Keratinocyte (primary cell): ENCODE data around the gene RALY. TPM values are rescaled to one million over a fixed set of nuclear protein-coding genes. Genes with fewer than 3 reads are reported as not detected.

ENCODE experiments used
- DNase-seq: peaks from one replicate; pipeline ENCODE4 v3.0.0-alpha.2; 2011; ENCODE audit warnings: low read depth, missing footprints, low spot score
- FAIRE-seq: peaks from 2 replicates; lab custom pipeline; 2011; peaks lifted over from hg19 to GRCh38; lab: Jason Lieb, UNC
- H2AFZ ChIP-seq: 2 replicates; pipeline ENCODE4 v1.6.0; 2012; ENCODE audit warnings: low read length, control low read depth, inconsistent platforms; ENCODE audit not compliant: control insufficient read depth
- H3K27ac ChIP-seq: 2 replicates; pipeline ENCODE4 v1.5.1; 2011; ENCODE audit warnings: low read length; ENCODE audit not compliant: control insufficient read depth, insufficient read depth
- H3K27me3 ChIP-seq: 3 replicates; pipeline ENCODE4 v1.6.0; 2011; ENCODE audit warnings: low read length; ENCODE audit not compliant: control insufficient read depth, insufficient read depth; ENCODE audit errors: extremely low read depth
- H3K36me3 ChIP-seq, 2 experiments: 2 replicates in 1 of 2; 3 replicates in 1 of 2; pipeline ENCODE4 v1.5.1; 2011; ENCODE audit warnings: low read length in 2 of 2, mild to moderate bottlenecking in 1 of 2; ENCODE audit not compliant: control insufficient read depth in 2 of 2, insufficient read depth in 2 of 2; ENCODE audit errors: extremely low read depth in 1 of 2
- H3K4me1 ChIP-seq: 3 replicates; pipeline ENCODE4 v1.5.1; 2011; ENCODE audit warnings: low read length; ENCODE audit not compliant: control insufficient read depth, insufficient read depth; ENCODE audit errors: extremely low read depth
- H3K4me2 ChIP-seq: 3 replicates; pipeline ENCODE4 v1.6.0; 2011; ENCODE audit warnings: low read depth, low read length; ENCODE audit not compliant: control insufficient read depth, insufficient read depth; ENCODE audit errors: extremely low read depth
- H3K4me3 ChIP-seq, 3 experiments: fragments of 200-600 bp in 1 of 3; sonication (generic) in 1 of 3; 2 replicates in 2 of 3; 3 replicates in 1 of 3; pipeline ENCODE4 v1.5.1; 2011 to 2016; ENCODE audit warnings: low read length in 3 of 3, mild to moderate bottlenecking in 3 of 3, control low read depth in 2 of 3, inconsistent platforms in 1 of 3, low read depth in 1 of 3, mixed read lengths in 1 of 3, mixed run types in 1 of 3, moderate library complexity in 1 of 3; ENCODE audit not compliant: control insufficient read depth in 2 of 3, insufficient read depth in 2 of 3; ENCODE audit errors: extremely low read depth in 1 of 3
- H3K79me2 ChIP-seq: 2 replicates; pipeline ENCODE4 v1.6.0; 2012; ENCODE audit warnings: low read length; ENCODE audit not compliant: control insufficient read depth, insufficient read depth
- H3K9ac ChIP-seq: 3 replicates; pipeline ENCODE4 v1.6.0; 2011; ENCODE audit warnings: low read length; ENCODE audit not compliant: control insufficient read depth, insufficient read depth; ENCODE audit errors: extremely low read depth
- H3K9me1 ChIP-seq: 3 replicates; pipeline ENCODE4 v1.6.0; 2011; ENCODE audit warnings: low read length; ENCODE audit not compliant: control insufficient read depth, insufficient read depth; ENCODE audit errors: extremely low read depth
- H3K9me3 ChIP-seq: 2 replicates; pipeline ENCODE4 v1.5.1; 2012; ENCODE audit warnings: low read depth, low read length; ENCODE audit not compliant: control insufficient read depth
- H4K20me1 ChIP-seq: 3 replicates; pipeline ENCODE4 v1.6.0; 2011; ENCODE audit warnings: low read length; ENCODE audit not compliant: control insufficient read depth, insufficient read depth; ENCODE audit errors: extremely low read depth
- CTCF ChIP-seq, 3 experiments: IDR thresholded peaks in 1 of 3; conservative IDR thresholded peaks in 1 of 3; optimal IDR thresholded peaks in 1 of 3; 2 replicates in 2 of 3; 3 replicates in 1 of 3; pipeline versions ENCODE3 to v1.5.1; 2011; ENCODE audit warnings: low read length in 3 of 3, mild to moderate bottlenecking in 3 of 3, moderate library complexity in 2 of 3, control low read depth in 1 of 3, inconsistent platforms in 1 of 3; ENCODE audit not compliant: insufficient read depth in 2 of 3; ENCODE audit errors: extremely low read depth in 1 of 3
- EZH2 ChIP-seq: IDR thresholded peaks from one replicate; pipeline ENCODE4 v1.6.1; 2012; ENCODE audit warnings: inconsistent platforms, mild to moderate bottlenecking, low read length, moderate library complexity
- dilution Hi-C: fragments of 300-500 bp; cut with MboI; formaldehyde crosslinking; loops from one replicate; pipeline ENCODE4 v1.7.0; 2020; ENCODE audit warnings: low sequenced_read_pairs; ENCODE audit not compliant: extremely low pct_ligation_motif_present
- polyA plus RNA-seq, 5 experiments: library from polyadenylated mRNA; depleted of rRNA in 3 of 5; stranded (reverse) in 3 of 5; stranded (forward) in 1 of 5; unstranded in 1 of 5; fragments of >200 nt; gene quantifications; 1 replicate in 1 of 5; 2 replicates in 3 of 5; 3 replicates in 1 of 5; pipeline versions ENCODE4 v1.2.1 to v1.2.3, GENCODE V29; 2011 to 2012; ENCODE audit warnings: missing spikeins in 2 of 5, low read depth in 1 of 5, low replicate concordance in 1 of 5

RALY gene
- polyA plus RNA-seq, 1 donor (not counting 4 experiments of a cell fraction or from before 2014, with no cell fraction given), result 118 TPM

- peaks cover 26% of the 10 kb centered on the region for H3K4me1 ChIP-seq
- H3K4me2 ChIP-seq, result no peak overlapping the region
- H3K9me3 ChIP-seq, result no peaks in the 10 kb centered on the region
- TF ChIP-seq CTCF (optimal IDR thresholded peaks at IDR 0.05 in 1 of 3, IDR thresholded peaks at IDR 0.05 in 1 of 3, conservative IDR thresholded peaks at IDR 0.05 in 1 of 3; ENCODE audit: extremely low read depth in 1 of 3, insufficient read depth in 2 of 3, low read length in 3 of 3) (no peak), EZH2 (no peak)
- peaks cover 69% of the 10 kb centered on the region for H3K79me2 ChIP-seq
- H3K4me3 ChIP-seq, result no peak overlapping the region
- H3K9ac ChIP-seq, result no peak overlapping the region
- H2AFZ ChIP-seq, result no peak overlapping the region
- H3K9me1 ChIP-seq, result no peaks in the 10 kb centered on the region
- DNase-seq (no peak), FAIRE-seq (no peak)
- peaks cover 10% of the 10 kb centered on the region for H4K20me1 ChIP-seq
- dilution Hi-C loops, result loop anchor here (25.0 kb wide), 1 partner anchor 122 kb away; no protein-coding TSS in a partner anchor
- H3K27me3 ChIP-seq, result no peaks in the 10 kb centered on the region
- H3K27ac ChIP-seq, result no peak overlapping the region
- peaks cover 1 to 6% of the 10 kb centered on the region in 2 experiments for H3K36me3 ChIP-seq
Observed at GRCh38 chr20:34058831-34059230, 65.1 kb downstream of the RALY start.

GRCh38 chr20:34060970-34061369, 67.3 kb downstream of the RALY start:
- no peak for FAIRE-seq
- dilution Hi-C loops, result loop anchor here (25.0 kb wide), 1 partner anchor 124 kb away; no protein-coding TSS in a partner anchor
- H3K9ac ChIP-seq, result no peak overlapping the region
- peaks cover 6% of the 10 kb centered on the region for H4K20me1 ChIP-seq
- H2AFZ ChIP-seq, result no peak overlapping the region
- peaks cover 60% of the 10 kb centered on the region for H3K79me2 ChIP-seq
- peaks cover 1 to 6% of the 10 kb centered on the region in 2 experiments for H3K36me3 ChIP-seq
- H3K4me2 ChIP-seq, result no peak overlapping the region
- TF ChIP-seq CTCF (optimal IDR thresholded peaks at IDR 0.05 in 1 of 3, IDR thresholded peaks at IDR 0.05 in 1 of 3, conservative IDR thresholded peaks at IDR 0.05 in 1 of 3; ENCODE audit: extremely low read depth in 1 of 3, insufficient read depth in 2 of 3, low read length in 3 of 3) (no peak), EZH2 (no peak)
- no peak overlapping the region for H3K27ac ChIP-seq
- no peaks in the 10 kb centered on the region for H3K9me3 ChIP-seq
- peaks cover 44% of the 10 kb centered on the region for H3K4me1 ChIP-seq
- H3K4me3 ChIP-seq, result no peak overlapping the region
- no peaks in the 10 kb centered on the region for H3K9me1 ChIP-seq
- no peaks in the 10 kb centered on the region for H3K27me3 ChIP-seq
- DNase-seq, result no peak
